Measurements from ENCODE around the gene TNFSF8. TPM values are rescaled to one million over a fixed set of nuclear protein-coding genes. Genes with fewer than 3 reads are reported as not detected.

The TNFSF8 gene
- polyA plus RNA-seq, 1 of the 3 experiments (the other 2 are of a cell fraction) = not detected

DNA sequence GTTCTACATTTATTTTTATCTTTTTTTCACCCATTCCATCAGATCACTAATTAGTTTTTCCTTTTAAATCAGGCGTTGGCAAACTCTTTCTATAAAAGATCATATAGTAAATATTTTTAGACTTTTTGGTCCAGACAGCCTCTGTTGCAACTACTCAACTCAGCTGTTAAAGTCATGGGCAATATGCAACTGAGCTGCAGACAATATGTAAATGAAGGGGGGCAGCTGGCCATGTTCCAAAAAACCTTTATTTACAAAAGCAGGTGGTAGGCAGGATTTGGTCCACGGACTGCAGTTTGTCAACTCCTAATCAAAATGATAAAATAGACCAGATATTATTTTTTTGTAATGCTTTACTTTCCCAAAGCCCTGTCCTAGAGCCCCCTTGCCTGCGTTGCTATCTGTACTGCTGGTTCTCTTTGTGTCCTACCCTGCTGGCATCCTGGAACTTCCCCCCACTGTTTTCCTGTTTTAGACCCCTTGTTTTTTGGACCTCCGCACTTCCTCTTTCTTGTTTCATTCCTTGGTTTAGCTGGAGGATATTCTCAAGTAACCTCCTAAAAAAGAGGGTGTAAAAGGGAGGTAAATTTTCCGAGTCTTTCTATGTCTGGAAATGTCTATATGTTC lies 24.7 kb upstream of the TNFSF8 start (continued):
- TF ChIP-seq, protein P1, sequence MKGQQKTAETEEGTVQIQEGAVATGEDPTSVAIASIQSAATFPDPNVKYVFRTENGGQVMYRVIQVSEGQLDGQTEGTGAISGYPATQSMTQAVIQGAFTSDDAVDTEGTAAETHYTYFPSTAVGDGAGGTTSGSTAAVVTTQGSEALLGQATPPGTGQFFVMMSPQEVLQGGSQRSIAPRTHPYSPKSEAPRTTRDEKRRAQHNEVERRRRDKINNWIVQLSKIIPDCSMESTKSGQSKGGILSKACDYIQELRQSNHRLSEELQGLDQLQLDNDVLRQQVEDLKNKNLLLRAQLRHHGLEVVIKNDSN (IDR thresholded peaks at IDR 0.05; ENCODE audit: borderline replicate concordance, low read depth) = no peak
- no peak for TF ChIP-seq NFIC (IDR thresholded peaks at IDR 0.05; ENCODE audit: borderline replicate concordance)
- no peak for TF ChIP-seq SMC3 (IDR thresholded peaks at IDR 0.05; ENCODE audit: low read depth, low read length)
- TF ChIP-seq JUND (IDR thresholded peaks at IDR 0.05) = no peak
- no peak for TF ChIP-seq MEF2A (IDR thresholded peaks at IDR 0.05; ENCODE audit: borderline replicate concordance, low read depth)
- TF ChIP-seq, protein P2, sequence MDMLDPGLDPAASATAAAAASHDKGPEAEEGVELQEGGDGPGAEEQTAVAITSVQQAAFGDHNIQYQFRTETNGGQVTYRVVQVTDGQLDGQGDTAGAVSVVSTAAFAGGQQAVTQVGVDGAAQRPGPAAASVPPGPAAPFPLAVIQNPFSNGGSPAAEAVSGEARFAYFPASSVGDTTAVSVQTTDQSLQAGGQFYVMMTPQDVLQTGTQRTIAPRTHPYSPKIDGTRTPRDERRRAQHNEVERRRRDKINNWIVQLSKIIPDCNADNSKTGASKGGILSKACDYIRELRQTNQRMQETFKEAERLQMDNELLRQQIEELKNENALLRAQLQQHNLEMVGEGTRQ (IDR thresholded peaks at IDR 0.05; ENCODE audit: borderline replicate concordance, low read depth, low read length) = no peak

DNA sequence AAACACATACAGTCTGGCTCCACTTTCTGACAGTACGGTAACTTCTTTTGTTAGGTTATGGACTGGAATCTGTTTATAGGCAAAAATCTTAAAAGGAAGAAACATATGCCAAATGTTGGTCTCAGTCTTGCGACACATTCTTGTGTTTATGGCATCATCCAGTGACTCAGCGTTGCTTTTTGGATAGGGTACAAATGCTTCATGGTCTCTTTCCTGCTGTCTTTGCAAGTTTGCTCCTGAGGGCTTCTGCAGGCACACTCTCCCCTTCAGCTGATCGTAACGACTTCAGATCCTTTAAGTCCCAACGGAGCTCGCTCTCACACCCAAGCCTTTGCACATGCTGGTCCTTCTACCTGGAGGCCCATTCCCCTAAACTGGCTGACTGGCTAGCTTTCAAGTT lies 23.6 kb upstream of the TNFSF8 start:
- DNase-seq = no peak
- Histone ChIP-seq H3K9ac (no peak overlapping the region), H4K20me1 (ENCODE audit: insufficient read depth) (no peaks in the 10 kb centered on the region), H2AFZ (ENCODE audit: low read depth) (0 out of 2 replicates have a peak overlapping the region, but pooled peaks have one; percentile 18), H3K9me2 (no peaks in the 10 kb centered on the region), H3F3A (replicated peaks; ENCODE audit: insufficient read depth) (no peaks in the 10 kb centered on the region), H3K36me3 (replicated peaks in 1 of 2; ENCODE audit: control insufficient read depth in 1 of 2, insufficient read depth in 2 of 2, low read length in 1 of 2) (no peaks in the 10 kb centered on the region), H3K27me3 (ENCODE audit: insufficient read depth) (peaks cover 1% of the 10 kb centered on the region), H3K9me3 (no peaks in the 10 kb centered on the region), H3K4me2 (no peak overlapping the region), H3K4me1 (ENCODE audit: control insufficient read depth in 1 of 2, insufficient read depth in 2 of 2, low read depth in 1 of 2, low read length in 1 of 2) (no peaks in the 10 kb centered on the region; a peak in 2 of 4 replicates), H3K79me2 (ENCODE audit: insufficient read depth) (no peaks in the 10 kb centered on the region), H3K27ac (ENCODE audit: low read depth in 2 of 2, low read length in 1 of 2) (no peak overlapping the region), H3K4me3 (ENCODE audit: low read depth in 2 of 2, low read length in 1 of 2) (no peak overlapping the region)
- 37% methylated on average over 6 of the region's 7 CpGs for WGBS (ENCODE audit: low lambda C conversion rate)
- ChIA-PET CTCF (no interaction called here), POLR2A (no interaction called here)
- 0 out of 2 replicates have a peak, but pooled peaks have one; percentile 23 for TF ChIP-seq TCF12 (IDR thresholded peaks at IDR 0.05)
- peak; percentile 42; the same call in 1 of the 2 replicates for TF ChIP-seq NFIC (IDR thresholded peaks at IDR 0.05; ENCODE audit: borderline replicate concordance)
- peak; percentile 35; the same call in 1 of the 2 replicates for TF ChIP-seq FOSL2 (IDR thresholded peaks at IDR 0.05; ENCODE audit: borderline replicate concordance, low read depth)
- no peak for TF ChIP-seq RCOR1 (IDR thresholded peaks at IDR 0.05; ENCODE audit: low read length)

DNA sequence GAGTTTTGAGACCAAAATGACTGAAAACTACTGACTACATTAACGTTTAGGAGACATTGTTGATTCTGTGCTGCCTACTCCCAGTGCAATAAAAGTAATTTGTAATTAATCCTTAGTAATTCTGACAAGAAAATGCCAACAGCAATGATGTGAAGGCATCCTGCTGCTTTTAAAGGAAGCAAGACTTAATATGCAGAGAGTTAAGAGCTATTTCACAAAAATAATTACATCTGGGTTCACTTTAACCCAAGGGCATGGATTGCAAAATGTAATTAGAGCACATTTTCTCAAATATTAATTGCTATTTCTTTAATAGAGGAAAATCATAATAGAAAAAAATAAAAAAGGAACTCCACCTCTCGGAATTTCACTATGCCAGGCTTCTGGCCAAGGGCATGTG lies 22.7 kb upstream of the TNFSF8 start:
- Histone ChIP-seq H3K9me2 (no peaks in the 10 kb centered on the region), H3K9me3 (no peaks in the 10 kb centered on the region), H3K9ac (no peak overlapping the region), H3K4me1 (ENCODE audit: control insufficient read depth in 1 of 2, insufficient read depth in 2 of 2, low read depth in 1 of 2, low read length in 1 of 2) (no peaks in the 10 kb centered on the region; a peak in 2 of 4 replicates), H3K79me2 (ENCODE audit: insufficient read depth) (no peaks in the 10 kb centered on the region), H3K36me3 (replicated peaks in 1 of 2; ENCODE audit: control insufficient read depth in 1 of 2, insufficient read depth in 2 of 2, low read length in 1 of 2) (no peaks in the 10 kb centered on the region), H3F3A (replicated peaks; ENCODE audit: insufficient read depth) (no peaks in the 10 kb centered on the region), H3K4me3 (ENCODE audit: low read depth in 2 of 2, low read length in 1 of 2) (no peak overlapping the region), H2AFZ (ENCODE audit: low read depth) (no peak overlapping the region), H3K27ac (ENCODE audit: low read depth in 2 of 2, low read length in 1 of 2) (no peak overlapping the region), H3K27me3 (ENCODE audit: insufficient read depth) (peaks cover 11% of the 10 kb centered on the region), H4K20me1 (ENCODE audit: insufficient read depth) (no peaks in the 10 kb centered on the region), H3K4me2 (no peak overlapping the region)
- 26% methylated on average over 2 of the region's 2 CpGs for WGBS (ENCODE audit: low lambda C conversion rate)
- CTCF ChIA-PET = interaction anchor here (1.0 kb wide), 1 partner anchor 571 kb away, joined by 3 read pairs; no protein-coding TSS in a partner anchor
- TF ChIP-seq POLR2AphosphoS5 (IDR thresholded peaks at IDR 0.05; ENCODE audit: low read depth, low read length) (no peak), NRF1 (IDR thresholded peaks at IDR 0.05; ENCODE audit: low read depth, low read length) (no peak), RXRA (IDR thresholded peaks at IDR 0.05; ENCODE audit: borderline replicate concordance, low read depth) (no peak), ELF1 (IDR thresholded peaks at IDR 0.05) (no peak), RAD21 (IDR thresholded peaks at IDR 0.05; ENCODE audit: low read length) (no peak), RFX5 (IDR thresholded peaks at IDR 0.05; ENCODE audit: low read length) (no peak), MEF2A (IDR thresholded peaks at IDR 0.05; ENCODE audit: borderline replicate concordance, low read depth) (no peak), FOSL2 (IDR thresholded peaks at IDR 0.05; ENCODE audit: borderline replicate concordance, low read depth) (no peak), GABPA (IDR thresholded peaks at IDR 0.05; ENCODE audit: low read depth) (no peak), SMC3 (IDR thresholded peaks at IDR 0.05; ENCODE audit: low read depth, low read length) (no peak)
- TF ChIP-seq, protein P3, sequence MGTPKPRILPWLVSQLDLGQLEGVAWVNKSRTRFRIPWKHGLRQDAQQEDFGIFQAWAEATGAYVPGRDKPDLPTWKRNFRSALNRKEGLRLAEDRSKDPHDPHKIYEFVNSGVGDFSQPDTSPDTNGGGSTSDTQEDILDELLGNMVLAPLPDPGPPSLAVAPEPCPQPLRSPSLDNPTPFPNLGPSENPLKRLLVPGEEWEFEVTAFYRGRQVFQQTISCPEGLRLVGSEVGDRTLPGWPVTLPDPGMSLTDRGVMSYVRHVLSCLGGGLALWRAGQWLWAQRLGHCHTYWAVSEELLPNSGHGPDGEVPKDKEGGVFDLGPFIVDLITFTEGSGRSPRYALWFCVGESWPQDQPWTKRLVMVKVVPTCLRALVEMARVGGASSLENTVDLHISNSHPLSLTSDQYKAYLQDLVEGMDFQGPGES (IDR thresholded peaks at IDR 0.05; ENCODE audit: low read depth, low read length) = no peak
- TF ChIP-seq, protein P1 (IDR thresholded peaks at IDR 0.05; ENCODE audit: borderline replicate concordance, low read depth) = no peak
- POLR2A ChIA-PET = no interaction called here
- no peak for DNase-seq

Measured in SK-N-SH (cell line).